Stimulated activated CD4-positive, alpha-beta T cell treated with anti-CD3 and anti-CD28 coated beads, Interleukin-4, amount 100 ng/mL, for 1 hour (primary cell): ENCODE measurements around the gene B9D2.
"Not testable (repeated sequence)": the region's sequence is repeated elsewhere in the genome, so short reads cannot be mapped to it uniquely, and the experiment has no call there.

Experiments
- DNase-seq: peaks from one replicate; pipeline ENCODE4 v3.0.0-alpha.2; 2020

Gene B9D2

GRCh38 chr19:41353466-41354342 lies 10.2 kb downstream of the B9D2 start, which contains the start of gene TGFB1:
Gene TGFB1 (minus strand): TSS chr19:41353922. CDS start chr19:41353044, 878 bp downstream.
- DNase-seq: peak; percentile 92

GRCh38 chr19:41352609-41353465 lies 11.1 kb downstream of the B9D2 start:
- peak; percentile 83 for DNase-seq

- DNase-seq: no peak
These were observed 11.7 kb downstream of the B9D2 start for GRCh38 chr19:41352279-41352608.

GRCh38 chr19:41351339-41352245 lies 12.4 kb downstream of the B9D2 start:
- peak; percentile 80 for DNase-seq

- DNase-seq: no peak
These were observed 13.1 kb downstream of the B9D2 start for GRCh38 chr19:41350735-41351338.

- not testable (repeated sequence) for DNase-seq
These were observed 17.0 kb downstream of the B9D2 start for GRCh38 chr19:41346916-41347315.

GRCh38 chr19:41344162-41344561 lies 19.8 kb downstream of the B9D2 start:
- no peak for DNase-seq

- DNase-seq: no peak
These were observed 22.1 kb downstream of the B9D2 start for GRCh38 chr19:41341669-41342490.

- no peak for DNase-seq
These were observed 24.0 kb downstream of the B9D2 start for GRCh38 chr19:41339936-41340335.

GRCh38 chr19:41335467-41335866 lies 28.5 kb downstream of the B9D2 start:
- DNase-seq: no peak

- DNase-seq: no peak
These were observed 29.2 kb downstream of the B9D2 start for GRCh38 chr19:41334793-41335192.

- no peak for DNase-seq
These were observed 31.5 kb downstream of the B9D2 start for GRCh38 chr19:41332468-41332867.

- DNase-seq: no peak
These were observed 31.9 kb downstream of the B9D2 start for GRCh38 chr19:41332000-41332399.

GRCh38 chr19:41330946-41331678 lies 32.8 kb downstream of the B9D2 start:
- DNase-seq: no peak

- DNase-seq: no peak
These were observed 33.5 kb downstream of the B9D2 start for GRCh38 chr19:41330481-41330880.

GRCh38 chr19:41328842-41329225 lies 35.1 kb downstream of the B9D2 start:
- no peak for DNase-seq

- DNase-seq: peak; percentile 50
These were observed 35.6 kb downstream of the B9D2 start for GRCh38 chr19:41328157-41328841.

GRCh38 chr19:41327576-41328156 lies 36.3 kb downstream of the B9D2 start:
- DNase-seq: peak; percentile 85

- no peak for DNase-seq
These were observed 36.8 kb downstream of the B9D2 start for GRCh38 chr19:41327076-41327575.
